ENCODE data around the gene SLC2A11. TPM values are rescaled to one million over a fixed set of nuclear protein-coding genes. Genes with fewer than 3 reads are reported as not detected.

Gene SLC2A11
- total RNA-seq, 1 experiment from 2014 or later: 26.9 TPM

DNA sequence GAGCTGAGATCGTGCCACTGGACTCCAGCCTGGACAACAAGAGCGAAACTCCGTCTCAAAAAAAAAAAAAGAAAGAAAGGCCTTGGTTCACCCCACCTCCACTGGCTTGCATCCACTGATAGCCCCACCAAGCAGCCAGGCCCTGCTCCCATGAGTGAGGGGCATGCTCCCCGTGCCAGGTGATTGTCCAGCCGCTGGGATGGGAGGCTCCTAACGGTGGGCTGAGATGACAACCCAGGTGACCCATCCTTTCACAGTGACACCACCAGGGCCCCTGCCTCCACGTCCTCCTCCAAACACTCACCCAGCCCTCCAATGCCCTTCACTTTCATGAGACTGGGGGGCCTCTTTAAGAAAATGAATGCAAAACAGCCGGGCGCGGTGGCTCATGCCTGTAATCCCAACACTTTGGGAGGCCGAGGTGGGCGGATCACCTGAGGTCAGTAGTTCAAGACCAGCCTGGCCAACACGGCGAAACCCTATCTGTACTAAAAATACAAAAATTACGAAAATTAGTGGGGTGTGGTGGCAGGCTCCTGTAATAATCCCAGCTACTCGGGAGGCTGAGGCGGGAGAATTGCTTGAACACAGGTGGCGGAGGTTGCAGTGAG, 10.3 kb upstream of the SLC2A11 start:
- Histone ChIP-seq H3K27me3 (ENCODE audit: insufficient read depth, low read depth) (no peaks in the 10 kb centered on the region), H3K4me3 (no peak overlapping the region), H3F3A (ENCODE audit: insufficient read depth, low read depth) (no peaks in the 10 kb centered on the region; the same call in 1 of the 2 replicates), H3K4me2 (no peak overlapping the region), H2AFZ (no peak overlapping the region), H3K9me2 (ENCODE audit: insufficient read depth) (no peaks in the 10 kb centered on the region), H3K79me2 (ENCODE audit: low read depth) (no peaks in the 10 kb centered on the region), H3K4me1 (replicated peaks; ENCODE audit: insufficient read depth) (0 out of 2 replicates have a peak, but pooled peaks cover 7% of the 10 kb centered on the region), H3K36me3 (ENCODE audit: low read depth) (no peaks in the 10 kb centered on the region), H3K9me3 (ENCODE audit: insufficient read depth, low read depth) (no peaks in the 10 kb centered on the region), H3K27ac (no peak overlapping the region), H4K20me1 (ENCODE audit: insufficient read depth) (no peaks in the 10 kb centered on the region)
- no peak for DNase-seq
- intact Hi-C loops (cut with micrococcal nuclease; ENCODE audit: unreplicated experiment): loop anchor here (5.0 kb wide), 1 partner anchor 305 kb away; no protein-coding TSS in a partner anchor
- TF ChIP-seq, protein P1, sequence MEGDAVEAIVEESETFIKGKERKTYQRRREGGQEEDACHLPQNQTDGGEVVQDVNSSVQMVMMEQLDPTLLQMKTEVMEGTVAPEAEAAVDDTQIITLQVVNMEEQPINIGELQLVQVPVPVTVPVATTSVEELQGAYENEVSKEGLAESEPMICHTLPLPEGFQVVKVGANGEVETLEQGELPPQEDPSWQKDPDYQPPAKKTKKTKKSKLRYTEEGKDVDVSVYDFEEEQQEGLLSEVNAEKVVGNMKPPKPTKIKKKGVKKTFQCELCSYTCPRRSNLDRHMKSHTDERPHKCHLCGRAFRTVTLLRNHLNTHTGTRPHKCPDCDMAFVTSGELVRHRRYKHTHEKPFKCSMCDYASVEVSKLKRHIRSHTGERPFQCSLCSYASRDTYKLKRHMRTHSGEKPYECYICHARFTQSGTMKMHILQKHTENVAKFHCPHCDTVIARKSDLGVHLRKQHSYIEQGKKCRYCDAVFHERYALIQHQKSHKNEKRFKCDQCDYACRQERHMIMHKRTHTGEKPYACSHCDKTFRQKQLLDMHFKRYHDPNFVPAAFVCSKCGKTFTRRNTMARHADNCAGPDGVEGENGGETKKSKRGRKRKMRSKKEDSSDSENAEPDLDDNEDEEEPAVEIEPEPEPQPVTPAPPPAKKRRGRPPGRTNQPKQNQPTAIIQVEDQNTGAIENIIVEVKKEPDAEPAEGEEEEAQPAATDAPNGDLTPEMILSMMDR (conservative IDR thresholded peaks at IDR 0.05): no peak
- no peak for TF ChIP-seq EZH2 (IDR thresholded peaks at IDR 0.05; ENCODE audit: low read depth)
- ChIA-PET POLR2A (ENCODE audit: unreplicated experiment) (no interaction called here), CTCF (no interaction called here)
- no TSS peak for BruUV-seq (replicated peaks)

DNA sequence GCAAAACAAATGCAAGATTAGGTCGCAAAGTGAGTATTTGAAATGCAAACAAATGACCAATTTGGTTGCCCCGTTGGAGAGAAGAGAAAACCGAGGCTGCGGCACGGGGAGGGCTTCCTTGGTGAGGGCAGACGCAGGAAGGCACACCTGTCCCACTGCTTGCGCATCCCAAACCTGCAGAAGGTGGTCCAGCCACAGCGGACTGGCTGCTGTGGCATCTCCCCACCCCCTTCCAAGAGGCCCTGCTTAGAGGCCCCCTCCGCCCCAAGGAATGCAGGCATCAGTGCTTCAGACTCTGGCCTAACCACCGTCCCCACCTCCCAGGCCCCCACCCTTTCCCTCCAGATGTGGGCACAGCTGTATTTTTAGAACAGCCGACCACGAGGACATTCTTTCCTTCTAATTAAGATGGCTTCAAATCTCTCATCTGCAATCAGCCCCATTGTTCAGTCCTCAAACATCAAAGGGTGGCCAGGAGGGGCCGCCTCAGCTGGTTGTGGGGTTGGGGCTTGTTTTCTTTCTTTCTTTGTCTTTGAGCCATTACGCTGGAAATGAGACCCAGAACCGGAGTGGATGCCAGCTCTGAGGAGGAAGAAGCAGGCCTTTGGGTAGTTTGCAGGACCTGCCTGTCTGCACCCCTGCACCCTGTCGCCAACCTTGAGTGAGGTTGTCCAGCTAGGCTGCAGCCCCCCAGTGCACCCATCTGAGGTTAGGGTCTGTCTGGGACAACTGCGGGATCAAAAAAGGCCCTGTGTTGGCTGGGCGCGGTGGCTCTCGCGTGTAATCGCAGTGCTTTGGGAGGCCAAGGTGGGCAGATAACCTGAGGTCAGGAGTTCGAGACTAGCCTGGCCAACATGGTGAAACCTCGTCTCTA, 9.4 kb upstream of the SLC2A11 start:
- Histone ChIP-seq H3K4me2 (no peak overlapping the region), H3K4me3 (no peak overlapping the region)
- CTCF ChIA-PET: no interaction called here

More for the DNA sequence above, 9.4 kb upstream of the SLC2A11 start:
- no peaks in the 10 kb centered on the region for H4K20me1 ChIP-seq (ENCODE audit: insufficient read depth)
- intact Hi-C loops (cut with micrococcal nuclease; ENCODE audit: unreplicated experiment): loop anchor here (5.0 kb wide), 1 partner anchor 306 kb away; no protein-coding TSS in a partner anchor
- no peak overlapping the region for H3K27ac ChIP-seq
- H3F3A ChIP-seq (ENCODE audit: insufficient read depth, low read depth): peaks cover 4% of the 10 kb centered on the region; the same call in 1 of the 2 replicates
- BruUV-seq (replicated peaks): no TSS peak
- peaks cover 10% of the 10 kb centered on the region; the same call in 1 of the 2 replicates for H3K4me1 ChIP-seq (replicated peaks; ENCODE audit: insufficient read depth)
- no peaks in the 10 kb centered on the region for H3K79me2 ChIP-seq (ENCODE audit: low read depth)
- no peaks in the 10 kb centered on the region for H3K27me3 ChIP-seq (ENCODE audit: insufficient read depth, low read depth)
- no peak for DNase-seq
- no peaks in the 10 kb centered on the region for H3K36me3 ChIP-seq (ENCODE audit: low read depth)
- no peaks in the 10 kb centered on the region for H3K9me3 ChIP-seq (ENCODE audit: insufficient read depth, low read depth)
- POLR2A ChIA-PET (ENCODE audit: unreplicated experiment): no interaction called here
- no peaks in the 10 kb centered on the region for H3K9me2 ChIP-seq (ENCODE audit: insufficient read depth)
- no peak for TF ChIP-seq EZH2 (IDR thresholded peaks at IDR 0.05; ENCODE audit: low read depth)
- TF ChIP-seq, protein P1 (conservative IDR thresholded peaks at IDR 0.05): no peak
- no peak overlapping the region for H2AFZ ChIP-seq
